IPS DF 6.9 (cell line): Measurements from ENCODE around the gene PTRH1.
A peak's percentile ranks its signal among the peaks of the same experiment; 100 is the strongest.

ENCODE experiments used
- DNase-seq: peaks from one replicate; pipeline ENCODE4 v3.0.0-alpha.2; 2013; ENCODE audit warnings: low read depth, low spot score
- H3K27ac ChIP-seq: one replicate; pipeline ENCODE4 v1.5.1; 2013; ENCODE audit warnings: low read length, control low read depth
- H3K27me3 ChIP-seq: 2 replicates; pipeline ENCODE4 v1.6.1; 2013; ENCODE audit warnings: mild to moderate bottlenecking, low read length; ENCODE audit not compliant: control insufficient read depth, insufficient read depth
- H3K36me3 ChIP-seq: 2 replicates; pipeline ENCODE4 v1.6.1; 2013; ENCODE audit warnings: low read length; ENCODE audit not compliant: control insufficient read depth, insufficient read depth
- H3K4me1 ChIP-seq: 2 replicates; pipeline ENCODE4 v1.6.1; 2013; ENCODE audit warnings: low read length; ENCODE audit not compliant: control insufficient read depth, insufficient read depth
- H3K4me3 ChIP-seq: 2 replicates; pipeline ENCODE4 v1.5.1; 2013; ENCODE audit warnings: mild to moderate bottlenecking, low read length
- H3K9me3 ChIP-seq: 2 replicates; pipeline ENCODE4 v1.6.1; 2013; ENCODE audit warnings: low read length, inconsistent platforms; ENCODE audit not compliant: control insufficient read depth, insufficient read depth
- WGBS: extraction: QIAGEN DNeasy Blood & Tissue Kit; methylation state at CpG from one replicate; pipeline ENCODE4 v1.1.7; 2013; ENCODE audit warnings: mixed read lengths, missing lambda C conversion rate; ENCODE audit not compliant: insufficient read length, insufficient coverage; 5-methylcytosine and 5-hydroxymethylcytosine counted together

PTRH1 gene

GRCh38 chr9:127707766-127708165 is 7.7 kb downstream of the PTRH1 start:
- H3K27me3 ChIP-seq = no peaks in the 10 kb centered on the region
- peaks cover 12% of the 10 kb centered on the region for H3K4me1 ChIP-seq
- no CpG with 5 or more reads among the region's 5 CpGs for WGBS
- H3K4me3 ChIP-seq = no peak overlapping the region
- no peaks in the 10 kb centered on the region; the same call in 1 of the 2 replicates for H3K36me3 ChIP-seq
- DNase-seq = no peak
- no peaks in the 10 kb centered on the region for H3K9me3 ChIP-seq
- no peak overlapping the region for H3K27ac ChIP-seq

DNA sequence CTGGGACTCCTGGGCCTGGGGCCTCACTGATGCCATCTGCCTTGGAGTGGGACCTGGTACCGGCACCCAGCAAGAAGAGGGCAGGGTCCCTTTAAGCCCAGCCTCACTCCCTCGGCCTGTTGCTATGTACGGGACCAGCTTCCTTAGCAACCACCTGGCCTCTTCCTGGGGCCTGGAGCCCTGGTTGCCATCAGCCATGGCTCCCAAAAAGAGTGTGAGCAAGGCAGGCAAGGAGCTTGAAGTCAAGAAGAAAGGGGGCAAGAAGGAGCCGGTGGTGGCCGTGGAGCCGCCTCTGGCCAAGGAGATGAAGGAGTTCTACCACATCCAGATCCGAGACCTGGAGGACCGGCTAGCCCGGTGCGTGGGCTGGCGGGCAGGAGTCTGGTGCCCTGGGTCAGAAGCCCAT is 8.6 kb downstream of the PTRH1 start, which contains the start of gene CFAP157:
Gene CFAP157 (plus strand): TSS at position 153 of the 406 bp plus-strand sequence. CDS start 44 bp downstream, at position 197.
- Histone ChIP-seq H3K4me3 (no peak within 1 kb of the TSS), H3K27me3 (no peaks in the 10 kb centered on the region), H3K36me3 (no peaks in the 10 kb centered on the region; the same call in 1 of the 2 replicates), H3K4me1 (peaks cover 12% of the 10 kb centered on the region), H3K27ac (no peak within 1 kb of the TSS), H3K9me3 (no peaks in the 10 kb centered on the region)
- DNase-seq = no peak
- WGBS = no CpG with 5 or more reads among the region's 11 CpGs

DNA sequence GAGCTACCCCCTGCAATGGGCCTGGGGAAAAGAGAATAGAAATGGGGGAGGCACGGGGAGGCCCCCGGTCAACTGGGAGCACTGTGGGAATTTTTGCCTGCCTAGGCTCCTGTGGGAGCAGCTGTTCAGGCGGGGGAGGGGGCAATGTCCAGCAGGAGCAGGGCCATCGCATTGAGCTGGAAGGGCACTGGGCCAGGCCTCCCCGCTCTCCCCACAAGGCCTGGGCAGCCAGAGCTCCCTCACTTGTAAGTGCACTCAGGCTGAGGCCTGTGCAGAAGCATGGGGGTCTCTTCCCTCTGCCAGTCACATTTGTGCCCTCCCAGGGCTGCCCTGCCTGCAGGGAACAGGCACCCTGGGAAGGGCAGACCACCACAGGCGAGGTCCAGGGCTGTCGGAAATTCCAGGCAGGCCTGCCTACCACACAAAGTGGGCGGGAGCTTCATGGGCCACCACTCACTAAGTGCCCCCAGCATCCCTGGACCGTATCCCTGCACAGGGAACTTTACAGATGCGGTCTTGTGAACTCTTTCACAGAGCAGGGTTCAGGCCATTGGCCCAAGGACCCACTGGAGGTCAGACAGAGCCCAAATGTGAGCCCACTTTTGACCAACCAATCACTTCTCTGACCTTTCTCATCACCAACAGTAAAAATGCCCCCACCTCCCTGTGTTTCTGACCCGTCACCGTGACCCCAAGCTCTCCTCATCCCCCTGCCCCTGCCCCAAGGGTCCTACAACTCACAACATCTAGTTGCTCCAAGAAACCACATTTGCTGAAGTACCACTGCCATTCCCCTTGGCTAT is 9.7 kb downstream of the PTRH1 start:
- H3K4me1 ChIP-seq = peaks cover 10% of the 10 kb centered on the region
- no peaks in the 10 kb centered on the region for H3K27me3 ChIP-seq
- no peaks in the 10 kb centered on the region; the same call in 1 of the 2 replicates for H3K36me3 ChIP-seq
- H3K27ac ChIP-seq = no peak overlapping the region
- no peaks in the 10 kb centered on the region for H3K9me3 ChIP-seq
- no CpG with 5 or more reads among the region's 12 CpGs for WGBS
- no peak for DNase-seq
- no peak overlapping the region for H3K4me3 ChIP-seq

DNA sequence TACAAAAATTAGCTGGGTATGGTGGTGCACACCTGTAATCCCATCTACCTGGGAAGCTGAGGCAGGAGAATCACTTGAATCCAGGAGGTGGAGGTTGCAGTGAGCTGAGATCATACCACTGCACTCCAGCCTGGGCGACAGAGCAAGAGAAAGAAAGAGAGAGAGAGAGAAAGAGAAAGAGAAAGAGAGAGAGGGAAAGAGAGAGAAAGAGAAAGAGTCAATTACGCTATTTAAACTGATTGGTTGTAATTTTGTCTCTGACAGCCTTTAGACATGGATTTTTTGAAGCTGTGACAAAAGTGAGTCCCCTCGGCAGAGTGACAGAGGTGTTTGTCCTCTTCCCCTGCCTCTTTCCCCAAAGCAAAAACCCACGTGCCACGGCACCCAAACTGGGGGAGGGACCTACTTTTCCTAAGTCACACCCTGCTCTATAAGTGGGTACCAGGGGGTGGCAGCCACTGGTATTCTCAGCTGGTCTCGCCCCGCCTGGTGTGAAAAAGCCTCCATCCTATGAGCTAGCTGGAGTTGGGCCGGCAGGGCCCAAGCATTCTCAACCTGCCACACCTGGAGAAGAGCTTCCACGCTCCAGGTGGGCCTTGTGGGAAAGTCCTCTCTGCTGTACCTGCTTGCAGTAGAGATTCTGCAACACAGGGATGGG is 12.0 kb downstream of the PTRH1 start:
- H3K36me3 ChIP-seq = no peaks in the 10 kb centered on the region; the same call in 1 of the 2 replicates
- H3K4me3 ChIP-seq = no peak overlapping the region
- H3K9me3 ChIP-seq = no peaks in the 10 kb centered on the region
- WGBS = no CpG with 5 or more reads among the region's 9 CpGs
- no peak for DNase-seq
- peaks cover 10% of the 10 kb centered on the region for H3K4me1 ChIP-seq
- H3K27me3 ChIP-seq = no peaks in the 10 kb centered on the region
- H3K27ac ChIP-seq = no peak overlapping the region

- Histone ChIP-seq H3K4me3 (no peak overlapping the region), H3K27me3 (no peaks in the 10 kb centered on the region), H3K36me3 (no peaks in the 10 kb centered on the region), H3K27ac (no peak overlapping the region), H3K9me3 (no peaks in the 10 kb centered on the region), H3K4me1 (peaks cover 3% of the 10 kb centered on the region)
- DNase-seq = no peak
- no CpG with 5 or more reads among the region's 5 CpGs for WGBS
Measured at GRCh38 chr9:127700594-127701255, 14.7 kb downstream of the PTRH1 start.

- Histone ChIP-seq H3K36me3 (no peaks in the 10 kb centered on the region), H3K27me3 (no peaks in the 10 kb centered on the region), H3K27ac (no peak overlapping the region), H3K4me1 (peaks cover 1% of the 10 kb centered on the region; the same call in 1 of the 2 replicates), H3K4me3 (no peak overlapping the region), H3K9me3 (no peaks in the 10 kb centered on the region)
- DNase-seq = no peak
- no CpG with 5 or more reads among the region's 2 CpGs for WGBS
Measured at GRCh38 chr9:127700140-127700539, 15.3 kb downstream of the PTRH1 start.

- Histone ChIP-seq H3K9me3 (no peaks in the 10 kb centered on the region), H3K4me1 (no peaks in the 10 kb centered on the region), H3K36me3 (no peaks in the 10 kb centered on the region), H3K4me3 (peak overlapping the region; percentile 36; the same call in 1 of the 2 replicates), H3K27me3 (no peaks in the 10 kb centered on the region), H3K27ac (no peak overlapping the region)
- no CpG with 5 or more reads among the region's 41 CpGs for WGBS
- DNase-seq = peak; percentile 91
Measured at GRCh38 chr9:127698985-127699670, 16.3 kb downstream of the PTRH1 start.

GRCh38 chr9:127698386-127698785 is 17.1 kb downstream of the PTRH1 start:
- DNase-seq = no peak
- H3K27me3 ChIP-seq = no peaks in the 10 kb centered on the region
- no peaks in the 10 kb centered on the region for H3K4me1 ChIP-seq
- no peak overlapping the region for H3K4me3 ChIP-seq
- H3K36me3 ChIP-seq = no peaks in the 10 kb centered on the region
- no peak overlapping the region for H3K27ac ChIP-seq
- WGBS = no CpG with 5 or more reads among the region's 5 CpGs
- H3K9me3 ChIP-seq = no peaks in the 10 kb centered on the region

DNA sequence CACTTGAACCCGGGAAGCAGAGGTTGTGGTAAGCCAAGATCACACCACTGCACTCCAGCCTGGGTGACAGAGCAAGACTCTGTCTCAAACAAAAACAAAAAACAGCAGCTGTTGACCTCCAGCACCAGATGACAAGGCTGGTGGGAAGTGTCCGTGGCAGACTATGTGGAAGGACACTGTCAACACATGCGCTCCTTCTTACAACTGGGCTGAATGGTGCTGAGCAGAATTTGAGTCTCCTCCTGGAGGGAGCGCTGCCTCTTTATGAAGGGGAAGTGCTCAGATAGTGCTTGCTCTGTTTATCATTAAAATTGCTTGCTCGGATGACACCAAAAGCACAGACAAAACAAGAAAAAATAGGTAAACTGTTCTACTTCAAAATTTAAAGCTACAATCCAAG is 17.9 kb downstream of the PTRH1 start:
- Histone ChIP-seq H3K27me3 (no peaks in the 10 kb centered on the region), H3K4me1 (no peaks in the 10 kb centered on the region), H3K4me3 (no peak overlapping the region), H3K27ac (no peak overlapping the region), H3K9me3 (no peaks in the 10 kb centered on the region), H3K36me3 (no peaks in the 10 kb centered on the region)
- no CpG with 5 or more reads among the region's 5 CpGs for WGBS
- no peak for DNase-seq
